Lung (tissue), 12 donors: ENCODE data around the gene CLCN3. TPM values are rescaled to one million over a fixed set of nuclear protein-coding genes. Genes with fewer than 3 reads are reported as not detected.

ENCODE experiments used
- ATAC-seq: fragments of 200-7000 bp; cut with Tn5 transposase; one replicate; pipeline ENCODE4 v1.9.1; 2020; ENCODE audit warnings: moderate number of reproducible peaks; ENCODE audit not compliant: insufficient read depth, low FRiP score
- DNase-seq, 3 donors: peaks; one replicate each; pipeline ENCODE4 v3.0.0-alpha.2; 2013 to 2017
- H3K27ac ChIP-seq, 2 donors: one replicate each; pipeline ENCODE4 v1.5.1; 2013; ENCODE audit warnings: mild to moderate bottlenecking in 2 of 2, moderate library complexity in 2 of 2, control low read depth in 1 of 2, inconsistent platforms in 1 of 2, low read depth in 1 of 2, low read length in 1 of 2
- H3K27me3 ChIP-seq, 3 donors: one replicate each; pipeline ENCODE4 v1.5.1; 2013; ENCODE audit warnings: low read length in 2 of 3; ENCODE audit not compliant: control insufficient read depth in 3 of 3, insufficient read depth in 3 of 3
- H3K36me3 ChIP-seq, 4 donors: one replicate each; pipeline ENCODE4 v1.5.1; 2013; ENCODE audit warnings: low read length in 4 of 4, mild to moderate bottlenecking in 1 of 4, moderate library complexity in 1 of 4; ENCODE audit not compliant: control insufficient read depth in 4 of 4, insufficient read depth in 4 of 4
- H3K4me1 ChIP-seq, 5 donors: one replicate each; pipeline ENCODE4 v1.5.1; 2013; ENCODE audit warnings: low read length in 5 of 5, mild to moderate bottlenecking in 2 of 5, moderate library complexity in 1 of 5; ENCODE audit not compliant: control insufficient read depth in 5 of 5, insufficient read depth in 5 of 5
- H3K4me3 ChIP-seq: one replicate; pipeline ENCODE4 v1.5.1; 2013; ENCODE audit warnings: mild to moderate bottlenecking, control low read depth, moderate library complexity
- H3K9ac ChIP-seq, 2 donors: one replicate each; pipeline ENCODE4 v1.5.1; 2013; ENCODE audit warnings: low read length in 2 of 2, control low read depth in 1 of 2; ENCODE audit not compliant: insufficient read depth in 1 of 2
- H3K9me3 ChIP-seq, 4 donors: one replicate each; pipeline ENCODE4 v1.5.1; 2013; ENCODE audit warnings: low read length in 3 of 4, mild to moderate bottlenecking in 1 of 4, moderate library complexity in 1 of 4; ENCODE audit not compliant: control insufficient read depth in 4 of 4, insufficient read depth in 3 of 4
- CTCF ChIP-seq: IDR thresholded peaks from 2 replicates; pipeline ENCODE4 v1.5.1; 2012; ENCODE audit warnings: mild to moderate bottlenecking; ENCODE audit errors: control extremely low read depth, extremely low read depth
- WGBS, 2 donors: extraction: QIAGEN DNeasy Blood & Tissue Kit; methylation state at CpG; one replicate each; pipeline ENCODE4 v1.1.7; 2013; 5-methylcytosine and 5-hydroxymethylcytosine counted together
- polyA plus RNA-seq, 2 donors: library from polyadenylated mRNA; stranded (reverse); fragments of 200-250 nt; gene quantifications; one replicate each; pipeline ENCODE4 v1.2.1, GENCODE V29; 2013
- total RNA-seq, 2 donors: library from RNA; depleted of rRNA in 1 of 2; stranded (reverse); fragments of >200 nt in 1 of 2; gene quantifications; one replicate each; pipeline ENCODE4 v1.2.1, GENCODE V29; 2014 to 2021
- donor health status: control.
- donor health status: control.
- donor health status: Bipolar disorder and iron deficiency.
- donor health status: healthy.
- donor health status: DM: yes; HTN: yes; CAD: no.

CLCN3 gene
- total and polyA plus RNA-seq, 4 donors, result 11.0 to 59.6 (median 27.6) TPM

- Histone ChIP-seq H3K36me3 (peaks cover 0 to 2% (median 0%) of the 10 kb centered on the region in 4 donors), H3K27me3 (no peaks in the 10 kb centered on the region), H3K27ac (no peak overlapping the region), H3K4me1 (peaks cover 0 to 24% (median 2%) of the 10 kb centered on the region in 5 donors), H3K9ac (no peak overlapping the region), H3K9me3 (no peaks in the 10 kb centered on the region), H3K4me3 (no peak overlapping the region)
- no peak for TF ChIP-seq CTCF
- 83 to 88% methylated on average over 4 of the region's 4 CpGs for WGBS, 2 donors
- ATAC-seq (no peak), DNase-seq (no peak)
Measured at GRCh38 chr4:169615467-169616106, 4.8 kb upstream of the CLCN3 start.

- H3K4me3 ChIP-seq, result no peak overlapping the region
- no peak for ATAC-seq
- H3K27ac ChIP-seq, result no peak overlapping the region
Measured at GRCh38 chr4:169616846-169617245, 3.5 kb upstream of the CLCN3 start.

GRCh38 chr4:169617306-169617705 is 3.1 kb upstream of the CLCN3 start:
- Histone ChIP-seq H3K27me3 (no peaks in the 10 kb centered on the region), H3K9ac (no peak overlapping the region), H3K9me3 (no peaks in the 10 kb centered on the region), H3K4me3 (no peak overlapping the region), H3K36me3 (peaks cover 0 to 4% (median 0%) of the 10 kb centered on the region in 4 donors), H3K27ac (no peak overlapping the region), H3K4me1 (peaks cover 0 to 20% (median 0%) of the 10 kb centered on the region in 5 donors)
- DNase-seq (no peak), ATAC-seq (no peak)
- WGBS, 2 donors, result 84 to 88% methylated on average over 2 of the region's 2 CpGs
- TF ChIP-seq CTCF, result no peak

More at GRCh38 chr4:169616846-169617245, 3.5 kb upstream of the CLCN3 start:
- Histone ChIP-seq H3K36me3 (peaks cover 0 to 4% (median 0%) of the 10 kb centered on the region in 4 donors), H3K27me3 (no peaks in the 10 kb centered on the region), H3K4me1 (peaks cover 0 to 17% (median 0%) of the 10 kb centered on the region in 5 donors), H3K9ac (no peak overlapping the region), H3K9me3 (no peaks in the 10 kb centered on the region)
- DNase-seq, result no peak
- TF ChIP-seq CTCF, result no peak

- H3K9ac ChIP-seq, result no peak overlapping the region
- TF ChIP-seq CTCF, result no peak
- no peak overlapping the region for H3K4me3 ChIP-seq
- no peaks in the 10 kb centered on the region for H3K9me3 ChIP-seq
- WGBS, 2 donors, result 12 to 41% methylated on average over 3 of the region's 3 CpGs
- no peaks in the 10 kb centered on the region for H3K27me3 ChIP-seq
- ATAC-seq (no peak), DNase-seq (no peak)
- no peak overlapping the region for H3K27ac ChIP-seq
- peaks cover 0 to 4% (median 0%) of the 10 kb centered on the region in 4 donors for H3K36me3 ChIP-seq
- H3K4me1 ChIP-seq, result peaks cover 0 to 24% (median 0%) of the 10 kb centered on the region in 5 donors
Measured at GRCh38 chr4:169618286-169618685, 2.1 kb upstream of the CLCN3 start.
